GM12878 (cell line): ENCODE results near the gene PRUNE2. TPM values are rescaled to one million over a fixed set of nuclear protein-coding genes. Genes with fewer than 3 reads are reported as not detected.

Source experiments
- ATAC-seq: fragments of 200-7000 bp; cut with Tn5 transposase; 3 replicates; pipeline ENCODE4 v1.9.1; 2020; ENCODE audit warnings: mild to moderate bottlenecking, moderate library complexity
- BruUV-seq: library from RNA; stranded (reverse); fragments of 400-500 nt; replicated peaks from 2 replicates; lab custom pipeline; 2021; lab: Mats Ljungman, UMichigan
- CTCF ChIA-PET: fragments of 300-600 bp; sonication (Branson Sonifier 250); formaldehyde crosslinking; extraction: SDS; loops from one replicate; lab custom pipeline; 2021; ENCODE audit warnings: inconsistent platforms; lab: Yijun Ruan, JAX
- POLR2A ChIA-PET: fragments of 350-600 bp; formaldehyde crosslinking; extraction: SDS; loops from one replicate; lab custom pipeline; 2021; ENCODE audit warnings: inconsistent platforms; lab: Charles Lee
- RAD21 ChIA-PET: fragments of 300-600 bp; sonication (Branson Sonifier 250); formaldehyde crosslinking; loops from one replicate; lab custom pipeline; 2023; ENCODE audit warnings: antibody characterized with exemption; ENCODE audit not compliant: unreplicated experiment; lab: Charles Lee
- SMC1A ChIA-PET: fragments of 300-600 bp; sonication (Branson Sonifier 250); formaldehyde crosslinking; loops from one replicate; lab custom pipeline; 2023; ENCODE audit not compliant: unreplicated experiment, uncharacterized antibody; lab: Charles Lee
- DNase-seq: peaks from one replicate; pipeline ENCODE4 v3.0.0-alpha.2; 2011; ENCODE audit warnings: low read depth, low spot score
- FAIRE-seq: peaks from 3 replicates; lab custom pipeline; 2011; peaks lifted over from hg19 to GRCh38; lab: Jason Lieb, UNC
- H2AFZ ChIP-seq: 2 replicates; pipeline ENCODE4 v1.6.0; 2011; ENCODE audit warnings: low read depth, low read length, control low read depth; ENCODE audit not compliant: control insufficient read depth
- H3K27ac ChIP-seq: 2 replicates; pipeline ENCODE4 v1.5.1; 2011; ENCODE audit warnings: control low read depth; ENCODE audit not compliant: control insufficient read depth, insufficient read depth
- H3K27me3 ChIP-seq, 2 experiments: replicated peaks in 1 of 2; 2 replicates each; pipeline versions ENCODE4 v1.6.0 to v1.6.1; 2011; ENCODE audit warnings: low read length in 1 of 2; ENCODE audit not compliant: control insufficient read depth in 2 of 2, insufficient read depth in 2 of 2
- H3K36me3 ChIP-seq, 2 experiments: 2 replicates each; pipeline ENCODE4 v1.5.1; 2011; ENCODE audit warnings: low read length in 1 of 2; ENCODE audit not compliant: control insufficient read depth in 2 of 2, insufficient read depth in 2 of 2
- H3K4me1 ChIP-seq: 2 replicates; pipeline ENCODE4 v1.6.1; 2011; ENCODE audit warnings: mild to moderate bottlenecking, low read length, moderate library complexity, mixed read lengths; ENCODE audit not compliant: control insufficient read depth, insufficient read depth
- H3K4me2 ChIP-seq: 2 replicates; pipeline ENCODE4 v1.6.0; 2011; ENCODE audit warnings: control low read depth; ENCODE audit not compliant: control insufficient read depth, insufficient read depth
- H3K4me3 ChIP-seq: fragments of 200-600 bp; sonication (generic); 2 replicates; pipeline ENCODE4 v1.5.1; 2016
- H3K79me2 ChIP-seq: 2 replicates; pipeline ENCODE4 v1.6.0; 2011; ENCODE audit warnings: low read length; ENCODE audit not compliant: control insufficient read depth, insufficient read depth
- H3K9ac ChIP-seq: 2 replicates; pipeline ENCODE4 v1.8.0; 2011; ENCODE audit warnings: low read length, control low read depth, mixed read lengths; ENCODE audit not compliant: control insufficient read depth, insufficient read depth
- H3K9me3 ChIP-seq: replicated peaks from 3 replicates; pipeline ENCODE4 v1.5.1; 2011; ENCODE audit warnings: mild to moderate bottlenecking, low read length; ENCODE audit not compliant: control insufficient read depth, insufficient read depth
- H4K20me1 ChIP-seq: 2 replicates; pipeline ENCODE4 v1.6.0; 2011; ENCODE audit not compliant: control insufficient read depth, insufficient read depth
- CBX3 ChIP-seq: fragments of 200-600 bp; sonication (generic); IDR thresholded peaks from 2 replicates; pipeline ENCODE4 v1.6.1; 2016; ENCODE audit warnings: low read depth, borderline replicate concordance
- CHD2 ChIP-seq: IDR thresholded peaks from 2 replicates; pipeline ENCODE4 v1.6.1; 2011; ENCODE audit warnings: low read depth, low read length, improper control_type of control experiment, borderline replicate concordance
- NR2F1 ChIP-seq: fragments of 450-650 bp; conservative IDR thresholded peaks from 2 replicates; pipeline ENCODE4 v1.6.1; 2017; ENCODE audit warnings: mild to moderate bottlenecking
- SMAD5 ChIP-seq: IDR thresholded peaks from 2 replicates; pipeline ENCODE4 v1.6.1; 2016; ENCODE audit warnings: antibody characterized with exemption, low read depth
- ZNF217 ChIP-seq: fragments of 450-650 bp; IDR thresholded peaks from 2 replicates; pipeline ENCODE4 v1.6.1; 2017; ENCODE audit warnings: antibody characterized with exemption, mild to moderate bottlenecking
- in situ Hi-C: fragments of 300-500 bp; cut with MboI; formaldehyde crosslinking; loops from 9 replicates; pipeline ENCODE4 v1.14.3; 2018; ENCODE audit warnings: mixed read lengths
- intact Hi-C: fragments of 100-400 bp; cut with micrococcal nuclease; formaldehyde crosslinking; loops from one replicate; pipeline ENCODE4 v1.14.2; 2022; ENCODE audit not compliant: unreplicated experiment
- polyA plus RNA-seq, 11 experiments: library from polyadenylated mRNA; depleted of rRNA in 4 of 11; unstranded in 6 of 11; stranded (reverse) in 5 of 11; fragments of >200 nt; fragmentation: Nextera tagmentation in 4 of 11; fragmentation: Illumina TruSeq in 1 of 11; extraction: Ambion mirVana in 4 of 11; extraction: Trizol in 1 of 11; gene quantifications; 1 replicate in 1 of 11; 2 replicates in 10 of 11; pipeline versions ENCODE4 v1.2.1 to v1.2.3, GENCODE V29; 2011 to 2016; ENCODE audit warnings: inconsistent platforms in 2 of 11, missing spikeins in 2 of 11, low read depth in 1 of 11
- total RNA-seq, 4 experiments: library from RNA; depleted of rRNA in 3 of 4; stranded (reverse); fragments of >200 nt in 3 of 4; fragmentation: Illumina TruSeq in 1 of 4; extraction: Trizol in 1 of 4; gene quantifications; 2 replicates each; pipeline versions ENCODE4 v1.2.1 to v1.2.3, GENCODE V29; 2013 to 2021
- TF ChIP-seq, protein P1 (sequence below): fragments of 450-650 bp; formaldehyde crosslinking; IDR thresholded peaks from 2 replicates; pipeline ENCODE4 v1.4.0; 2022; ENCODE audit warnings: mild to moderate bottlenecking, moderate library complexity
- TF ChIP-seq, protein P2 (sequence below): IDR thresholded peaks from 2 replicates; pipeline ENCODE4 v1.6.1; 2011; ENCODE audit warnings: borderline replicate concordance, low read depth, mild to moderate bottlenecking, moderate library complexity, low read length; ENCODE audit not compliant: insufficient read depth, poor library complexity, severe bottlenecking

PRUNE2 gene
- total and polyA plus RNA-seq, 10 of the 15 experiments (the other 5 are each of a cell fraction or from before 2014, with no cell fraction given), result 0.07 to 0.63 (median 0.25) TPM

DNA sequence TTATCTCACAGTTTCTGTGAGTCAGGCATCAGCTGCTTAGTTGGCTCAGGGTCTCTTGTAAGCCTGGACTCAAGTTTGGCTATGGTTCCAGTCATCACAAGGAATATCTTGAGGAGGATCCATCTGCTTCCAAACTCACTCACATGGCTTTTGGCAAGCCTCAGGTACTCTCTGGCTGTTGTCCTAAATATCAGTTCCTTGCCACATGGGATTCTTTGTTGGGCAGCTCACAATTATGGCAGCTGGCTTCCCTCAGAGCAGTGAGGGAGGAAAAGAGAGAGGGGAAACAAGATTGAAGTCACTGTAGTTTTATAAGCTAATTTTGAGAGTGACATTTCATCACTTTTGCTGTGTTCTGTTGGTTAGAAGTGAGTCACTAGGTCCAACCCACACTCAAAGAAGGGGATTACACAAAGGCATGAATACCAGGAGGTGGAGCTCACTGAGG, 302.4 kb downstream of the PRUNE2 start:
- intact Hi-C loops, result no loop called here
- no peaks in the 10 kb centered on the region for H3K9me3 ChIP-seq
- DNase-seq, result no peak
- POLR2A ChIA-PET, result no interaction called here
- H3K4me2 ChIP-seq, result no peak overlapping the region
- TF ChIP-seq ZNF217 (no peak), SMAD5 (no peak), CBX3 (no peak), CHD2 (no peak), NR2F1 (no peak)
- TF ChIP-seq, protein P1, sequence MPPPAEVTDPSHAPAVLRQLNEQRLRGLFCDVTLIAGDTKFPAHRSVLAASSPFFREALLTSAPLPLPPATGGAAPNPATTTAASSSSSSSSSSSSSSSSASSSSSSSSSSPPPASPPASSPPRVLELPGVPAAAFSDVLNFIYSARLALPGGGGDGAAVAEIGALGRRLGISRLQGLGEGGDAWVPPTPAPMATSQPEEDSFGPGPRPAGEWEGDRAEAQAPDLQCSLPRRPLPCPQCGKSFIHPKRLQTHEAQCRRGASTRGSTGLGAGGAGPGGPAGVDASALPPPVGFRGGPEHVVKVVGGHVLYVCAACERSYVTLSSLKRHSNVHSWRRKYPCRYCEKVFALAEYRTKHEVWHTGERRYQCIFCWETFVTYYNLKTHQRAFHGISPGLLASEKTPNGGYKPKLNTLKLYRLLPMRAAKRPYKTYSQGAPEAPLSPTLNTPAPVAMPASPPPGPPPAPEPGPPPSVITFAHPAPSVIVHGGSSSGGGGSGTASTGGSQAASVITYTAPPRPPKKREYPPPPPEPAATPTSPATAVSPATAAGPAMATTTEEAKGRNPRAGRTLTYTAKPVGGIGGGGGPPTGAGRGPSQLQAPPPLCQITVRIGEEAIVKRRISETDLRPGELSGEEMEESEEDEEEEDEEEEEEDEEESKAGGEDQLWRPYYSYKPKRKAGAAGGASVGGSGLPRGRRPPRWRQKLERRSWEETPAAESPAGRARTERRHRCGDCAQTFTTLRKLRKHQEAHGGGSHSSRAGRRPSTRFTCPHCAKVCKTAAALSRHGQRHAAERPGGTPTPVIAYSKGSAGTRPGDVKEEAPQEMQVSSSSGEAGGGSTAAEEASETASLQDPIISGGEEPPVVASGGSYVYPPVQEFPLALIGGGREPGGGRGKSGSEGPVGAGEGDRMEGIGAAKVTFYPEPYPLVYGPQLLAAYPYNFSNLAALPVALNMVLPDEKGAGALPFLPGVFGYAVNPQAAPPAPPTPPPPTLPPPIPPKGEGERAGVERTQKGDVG (CRISPR knock-in tag), result no peak
- TF ChIP-seq, protein P2, sequence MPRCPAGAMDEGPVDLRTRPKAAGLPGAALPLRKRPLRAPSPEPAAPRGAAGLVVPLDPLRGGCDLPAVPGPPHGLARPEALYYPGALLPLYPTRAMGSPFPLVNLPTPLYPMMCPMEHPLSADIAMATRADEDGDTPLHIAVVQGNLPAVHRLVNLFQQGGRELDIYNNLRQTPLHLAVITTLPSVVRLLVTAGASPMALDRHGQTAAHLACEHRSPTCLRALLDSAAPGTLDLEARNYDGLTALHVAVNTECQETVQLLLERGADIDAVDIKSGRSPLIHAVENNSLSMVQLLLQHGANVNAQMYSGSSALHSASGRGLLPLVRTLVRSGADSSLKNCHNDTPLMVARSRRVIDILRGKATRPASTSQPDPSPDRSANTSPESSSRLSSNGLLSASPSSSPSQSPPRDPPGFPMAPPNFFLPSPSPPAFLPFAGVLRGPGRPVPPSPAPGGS, result no peak
- TF ChIP-seq, all 136 proteins: peak for 0
- Histone ChIP-seq H3K27me3 (no peaks in the 10 kb centered on the region), H3K79me2 (no peaks in the 10 kb centered on the region), H3K27ac (no peak overlapping the region), H3K36me3 (no peaks in the 10 kb centered on the region), H4K20me1 (no peaks in the 10 kb centered on the region), H3K9ac (no peak overlapping the region), H3K4me1 (peaks cover 10% of the 10 kb centered on the region), H3K4me3 (no peak overlapping the region), H2AFZ (no peak overlapping the region)
- RAD21 ChIA-PET, result no interaction called here
- in situ Hi-C loops, result no loop called here
- CTCF ChIA-PET, result no interaction called here
- FAIRE-seq (no peak), ATAC-seq (no peak)
- SMC1A ChIA-PET, result no interaction called here
- BruUV-seq, result no TSS peak
